Testis (tissue), 2 donors: Measurements from ENCODE around the gene KLRC2.

Experiments used
- CTCF ChIP-seq, 3 experiments: fragments of 450-650 bp in 2 of 3; fragments of 200-600 bp in 1 of 3; sonication (generic) in 1 of 3; IDR thresholded peaks; one replicate each; pipeline ENCODE4 v1.5.1; 2016 to 2019; ENCODE audit warnings: antibody characterized with exemption in 3 of 3, mild to moderate bottlenecking in 2 of 3, moderate library complexity in 1 of 3
- POLR2A ChIP-seq: fragments of 450-650 bp; IDR thresholded peaks from one replicate; pipeline ENCODE4 v1.6.1; 2017; ENCODE audit warnings: antibody characterized with exemption, mild to moderate bottlenecking, moderate library complexity

- no peak for TF ChIP-seq CTCF (IDR thresholded peaks at IDR 0.05)
- TF ChIP-seq POLR2A = no peak
Measured at GRCh38 chr12:10397296-10397695, 38.5 kb downstream of the KLRC2 start.
